CD4-positive, alpha-beta T cell treated with Interferon gamma for 1 hour (primary cell): ENCODE results near the gene LY86.

Source experiments
- DNase-seq: peaks from one replicate; pipeline ENCODE4 v3.0.0-alpha.2; 2020

Gene LY86

GRCh38 chr6:6624269-6624990 is 35.9 kb downstream of the LY86 start:
- no peak for DNase-seq

GRCh38 chr6:6626187-6626586 is 37.7 kb downstream of the LY86 start:
- no peak for DNase-seq

GRCh38 chr6:6629402-6629801 is 40.9 kb downstream of the LY86 start:
- DNase-seq: no peak

GRCh38 chr6:6631053-6631452 is 42.5 kb downstream of the LY86 start:
- no peak for DNase-seq

- no peak for DNase-seq
Observed at GRCh38 chr6:6631534-6632276, 43.2 kb downstream of the LY86 start.

- no peak for DNase-seq
Observed at GRCh38 chr6:6633898-6634734, 45.6 kb downstream of the LY86 start.

GRCh38 chr6:6634735-6635075 is 46.2 kb downstream of the LY86 start:
- no peak for DNase-seq

GRCh38 chr6:6635291-6635690 is 46.8 kb downstream of the LY86 start:
- no peak for DNase-seq

GRCh38 chr6:6635869-6636268 is 47.3 kb downstream of the LY86 start:
- no peak for DNase-seq

- no peak for DNase-seq
Observed at GRCh38 chr6:6639572-6639971, 51.1 kb downstream of the LY86 start.

- no peak for DNase-seq
Observed at GRCh38 chr6:6640926-6641325, 52.4 kb downstream of the LY86 start.

GRCh38 chr6:6643398-6643797 is 54.9 kb downstream of the LY86 start:
- DNase-seq: no peak

GRCh38 chr6:6645261-6645917 is 56.9 kb downstream of the LY86 start:
- DNase-seq: no peak

GRCh38 chr6:6646384-6646783 is 57.9 kb downstream of the LY86 start:
- no peak for DNase-seq

GRCh38 chr6:6646859-6647258 is 58.3 kb downstream of the LY86 start:
- DNase-seq: no peak

GRCh38 chr6:6648692-6649343 is 60.3 kb downstream of the LY86 start:
- DNase-seq: no peak

GRCh38 chr6:6649824-6650349 is 61.4 kb downstream of the LY86 start:
- DNase-seq: no peak

GRCh38 chr6:6650839-6651238 is 62.3 kb downstream of the LY86 start:
- DNase-seq: no peak

- no peak for DNase-seq
Observed at GRCh38 chr6:6651335-6651734, 62.8 kb downstream of the LY86 start.

GRCh38 chr6:6652932-6653331 is 64.4 kb downstream of the LY86 start:
- no peak for DNase-seq

GRCh38 chr6:6654599-6655575 is 66.4 kb downstream of the LY86 start:
- no peak for DNase-seq
